GM06990 (cell line): Measurements from ENCODE around the gene TLE4.
"Not testable (repeated sequence)": the region's sequence is repeated elsewhere in the genome, so short reads cannot be mapped to it uniquely, and the experiment has no call there.

Source experiments
- DNase-seq: peaks from one replicate; pipeline ENCODE4 v3.0.0-alpha.2; 2011; ENCODE audit not compliant: insufficient read length; ENCODE audit errors: extremely low read depth
- H3K27me3 ChIP-seq: replicated peaks from 2 replicates; pipeline ENCODE4 v1.6.0; 2011; ENCODE audit warnings: low read length; ENCODE audit not compliant: control insufficient read depth, insufficient read depth
- H3K36me3 ChIP-seq: 2 replicates; pipeline ENCODE4 v1.5.1; 2011; ENCODE audit warnings: low read length; ENCODE audit not compliant: control insufficient read depth, insufficient read depth
- H3K4me3 ChIP-seq: replicated peaks from 2 replicates; pipeline ENCODE4 v1.5.1; 2011; ENCODE audit warnings: low read depth, mild to moderate bottlenecking, control low read depth, low read length
- CTCF ChIP-seq: IDR thresholded peaks from 2 replicates; pipeline ENCODE4 v1.5.1; 2011; ENCODE audit warnings: low read length, control low read depth, mild to moderate bottlenecking, inconsistent platforms; ENCODE audit not compliant: insufficient read depth, poor library complexity, severe bottlenecking

Gene TLE4

DNA sequence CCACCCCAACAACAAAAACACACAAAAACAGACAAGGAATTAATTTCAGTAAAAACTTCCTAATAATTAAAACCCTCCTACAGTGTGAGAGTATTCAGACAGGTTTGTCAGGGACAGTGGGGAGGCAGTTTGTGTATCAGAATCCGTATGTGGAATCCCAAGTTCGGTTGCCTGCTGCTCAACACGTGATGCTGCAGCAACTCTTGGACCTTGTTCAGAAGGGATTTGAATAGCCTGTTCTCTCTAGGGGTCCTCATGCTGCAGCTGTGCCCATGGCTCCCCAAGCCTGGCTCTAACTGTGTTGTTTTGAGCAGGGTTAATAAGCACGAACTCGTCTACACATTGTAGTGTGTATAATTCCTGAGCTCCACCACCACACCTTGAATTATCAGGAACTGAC lies 28.7 kb downstream of the TLE4 start:
- no peak for DNase-seq
- Histone ChIP-seq H3K27me3 (no peaks in the 10 kb centered on the region), H3K36me3 (no peaks in the 10 kb centered on the region; the same call in 1 of the 2 replicates), H3K4me3 (no peak overlapping the region)
- TF ChIP-seq CTCF: no peak

DNA sequence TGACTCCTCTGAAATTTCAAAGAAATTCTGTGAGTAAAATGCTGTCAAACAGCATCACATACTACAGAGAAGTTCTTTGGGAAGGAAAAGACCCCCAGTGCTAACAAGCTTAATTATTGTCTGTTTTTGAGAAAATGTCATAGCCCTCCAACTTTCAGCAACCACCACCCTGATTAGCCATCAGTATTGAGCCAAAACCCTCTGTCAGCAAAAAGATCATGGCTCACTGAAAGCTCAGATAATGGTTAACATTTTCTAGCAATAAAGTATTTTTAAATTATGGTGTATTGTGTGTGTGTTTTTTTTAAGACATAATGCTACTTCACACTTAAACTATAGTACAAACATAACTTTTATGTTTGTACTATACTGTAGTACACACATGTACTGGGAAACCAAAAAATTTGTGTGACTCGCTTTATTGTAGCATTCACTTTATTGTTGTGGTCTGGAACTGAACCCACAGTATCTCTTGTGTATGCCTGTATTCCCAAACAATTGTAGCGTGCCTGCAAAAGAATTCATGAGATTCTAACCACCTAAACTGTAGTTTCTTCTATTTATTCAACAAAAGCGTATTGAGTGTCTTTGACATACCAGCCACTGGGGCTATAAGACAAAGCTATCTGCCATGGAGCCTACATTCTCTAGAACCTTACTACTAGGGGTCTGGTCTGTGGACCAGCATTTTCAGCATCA lies 31.6 kb downstream of the TLE4 start:
- Histone ChIP-seq H3K4me3 (no peak overlapping the region), H3K36me3 (no peaks in the 10 kb centered on the region; the same call in 1 of the 2 replicates), H3K27me3 (no peaks in the 10 kb centered on the region)
- no peak for TF ChIP-seq CTCF
- DNase-seq: no peak

GRCh38 chr9:79604149-79604548 lies 32.4 kb downstream of the TLE4 start:
- DNase-seq: no peak
- Histone ChIP-seq H3K4me3 (no peak overlapping the region), H3K36me3 (no peaks in the 10 kb centered on the region; the same call in 1 of the 2 replicates), H3K27me3 (no peaks in the 10 kb centered on the region)
- TF ChIP-seq CTCF: no peak

DNA sequence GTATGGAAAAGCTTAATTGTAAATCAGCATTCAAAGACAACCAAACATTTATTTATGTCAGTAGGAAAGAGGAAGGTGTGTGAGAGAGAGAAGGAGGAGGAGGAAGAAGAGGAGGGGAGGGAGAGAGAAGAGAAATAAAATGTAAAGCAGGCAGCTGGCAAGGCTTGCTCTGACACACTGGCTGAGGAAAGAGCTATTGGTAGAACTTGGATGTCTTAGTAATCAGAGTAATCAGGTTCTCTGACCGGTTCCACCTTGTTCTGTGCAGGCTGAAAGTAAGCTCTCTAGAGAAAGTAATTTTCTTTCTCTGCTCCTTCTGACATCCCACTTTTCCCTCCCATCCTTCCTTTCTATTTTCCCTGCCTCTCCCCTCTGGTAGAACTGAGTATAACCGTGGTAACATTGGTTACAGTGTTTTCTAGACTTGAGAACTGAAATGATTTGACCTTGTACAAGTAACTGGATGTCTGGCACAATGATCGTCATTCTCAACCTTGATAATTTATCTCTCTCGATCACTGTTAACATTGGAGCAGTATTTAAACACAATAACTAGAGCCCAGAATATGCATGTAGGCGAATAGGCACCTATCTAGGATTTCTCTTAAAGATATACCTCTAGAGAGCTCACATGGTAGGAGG lies 33.3 kb downstream of the TLE4 start:
- H3K4me3 ChIP-seq: no peak overlapping the region
- no peak for DNase-seq
- TF ChIP-seq CTCF: no peak
- H3K27me3 ChIP-seq: no peaks in the 10 kb centered on the region
- H3K36me3 ChIP-seq: no peaks in the 10 kb centered on the region; the same call in 1 of the 2 replicates

GRCh38 chr9:79606529-79606928 lies 34.8 kb downstream of the TLE4 start:
- H3K36me3 ChIP-seq, DNase-seq, H3K27me3 ChIP-seq, H3K4me3 ChIP-seq: not testable (repeated sequence)

DNA sequence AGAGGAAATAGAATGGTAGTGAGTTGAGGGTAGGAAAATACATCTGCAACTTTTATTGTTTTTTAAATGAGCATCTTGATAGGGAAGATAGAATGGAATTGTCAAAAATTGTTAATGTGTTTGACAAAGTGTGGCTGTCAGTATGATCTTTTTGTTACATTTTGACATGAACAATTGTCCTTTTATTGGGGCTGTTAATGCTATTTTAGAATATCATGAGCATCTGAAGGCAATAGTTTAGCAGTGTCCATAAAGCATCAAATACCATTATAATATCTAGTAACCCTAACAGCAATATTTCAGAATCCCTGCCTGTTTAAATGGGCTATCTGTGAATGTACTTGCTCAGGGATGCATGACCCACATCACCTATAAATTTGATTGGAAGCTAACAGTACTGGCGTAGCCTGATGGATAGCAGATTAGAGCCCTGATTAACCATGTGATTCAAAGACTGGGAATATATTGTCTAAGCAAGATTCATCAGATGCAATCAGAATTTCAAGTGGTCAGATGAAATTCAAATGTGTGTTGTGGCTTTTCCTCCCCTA lies 37.8 kb downstream of the TLE4 start:
- Histone ChIP-seq H3K36me3 (no peaks in the 10 kb centered on the region), H3K4me3 (no peak overlapping the region), H3K27me3 (no peaks in the 10 kb centered on the region)
- TF ChIP-seq CTCF: no peak
- DNase-seq: no peak
